ENCODE results near the gene NHLH1.

Gene NHLH1

DNA sequence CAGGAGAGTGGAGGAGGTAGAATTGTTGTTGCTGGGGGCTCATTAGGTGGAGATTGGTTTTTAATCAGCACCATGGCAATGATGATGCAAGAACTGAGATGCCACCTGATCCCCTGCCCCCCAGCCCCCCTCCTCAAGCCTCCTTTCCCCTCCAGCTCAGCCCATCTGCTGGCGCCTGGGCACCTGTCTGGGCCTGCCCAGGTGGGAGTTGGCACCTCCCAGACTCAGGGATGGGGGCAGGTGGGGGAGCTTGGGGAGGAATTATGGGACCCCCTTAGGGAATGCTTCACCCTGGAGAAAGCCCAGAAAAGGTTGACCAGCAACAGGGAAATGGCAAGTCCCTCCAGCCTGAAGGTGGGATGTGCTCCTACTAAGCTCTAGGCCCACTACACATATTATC, 1.5 kb upstream of the NHLH1 start:
- no peak overlapping the region for H3K4me3 ChIP-seq (ENCODE audit: insufficient read depth, low read depth, low read length)
- no peaks in the 10 kb centered on the region for H3K27me3 ChIP-seq (ENCODE audit: control insufficient read depth, insufficient read depth, low read length, poor library complexity, severe bottlenecking)
- H3K4me1 ChIP-seq (ENCODE audit: control insufficient read depth, insufficient read depth, low read length) = peaks cover 40% of the 10 kb centered on the region
- no peaks in the 10 kb centered on the region for H3K9me3 ChIP-seq (ENCODE audit: control insufficient read depth, low read length)
- H3K36me3 ChIP-seq (ENCODE audit: control insufficient read depth, insufficient read depth, low read length) = no peaks in the 10 kb centered on the region
- no peak overlapping the region for H3K27ac ChIP-seq (ENCODE audit: insufficient read depth, low read depth, low read length, poor library complexity, severe bottlenecking)
- 100% methylated on average over 1 of the region's 1 CpG for WGBS, 2 experiments

DNA sequence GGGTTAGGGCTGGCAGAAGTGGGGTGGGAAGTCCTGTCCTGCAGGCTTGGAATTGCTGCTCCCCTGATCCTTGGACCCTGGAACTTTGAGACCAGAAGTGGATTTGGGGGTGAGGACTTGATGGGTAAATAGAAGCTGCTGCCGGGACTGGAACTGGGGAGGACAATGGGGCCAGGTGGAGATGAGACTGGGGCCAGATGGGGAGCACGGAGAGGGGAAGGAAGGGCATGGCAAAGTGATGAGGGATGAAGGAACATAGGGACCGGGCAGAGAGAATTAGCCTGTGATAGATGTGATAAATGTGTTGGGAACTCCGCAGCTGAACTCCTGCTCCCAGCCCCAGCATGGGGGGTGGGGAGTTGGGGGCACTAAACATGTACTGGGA, 637 bp downstream of the NHLH1 start:
- Histone ChIP-seq H3K4me1 (ENCODE audit: control insufficient read depth, insufficient read depth, low read length) (peaks cover 39% of the 10 kb centered on the region), H3K9me3 (ENCODE audit: control insufficient read depth, low read length) (no peaks in the 10 kb centered on the region), H3K36me3 (ENCODE audit: control insufficient read depth, insufficient read depth, low read length) (no peaks in the 10 kb centered on the region), H3K27ac (ENCODE audit: insufficient read depth, low read depth, low read length, poor library complexity, severe bottlenecking) (no peak overlapping the region), H3K27me3 (ENCODE audit: control insufficient read depth, insufficient read depth, low read length, poor library complexity, severe bottlenecking) (no peaks in the 10 kb centered on the region), H3K4me3 (ENCODE audit: insufficient read depth, low read depth, low read length) (no peak overlapping the region)
- 90 to 94% methylated on average over 4 of the region's 4 CpGs for WGBS, 2 experiments

DNA sequence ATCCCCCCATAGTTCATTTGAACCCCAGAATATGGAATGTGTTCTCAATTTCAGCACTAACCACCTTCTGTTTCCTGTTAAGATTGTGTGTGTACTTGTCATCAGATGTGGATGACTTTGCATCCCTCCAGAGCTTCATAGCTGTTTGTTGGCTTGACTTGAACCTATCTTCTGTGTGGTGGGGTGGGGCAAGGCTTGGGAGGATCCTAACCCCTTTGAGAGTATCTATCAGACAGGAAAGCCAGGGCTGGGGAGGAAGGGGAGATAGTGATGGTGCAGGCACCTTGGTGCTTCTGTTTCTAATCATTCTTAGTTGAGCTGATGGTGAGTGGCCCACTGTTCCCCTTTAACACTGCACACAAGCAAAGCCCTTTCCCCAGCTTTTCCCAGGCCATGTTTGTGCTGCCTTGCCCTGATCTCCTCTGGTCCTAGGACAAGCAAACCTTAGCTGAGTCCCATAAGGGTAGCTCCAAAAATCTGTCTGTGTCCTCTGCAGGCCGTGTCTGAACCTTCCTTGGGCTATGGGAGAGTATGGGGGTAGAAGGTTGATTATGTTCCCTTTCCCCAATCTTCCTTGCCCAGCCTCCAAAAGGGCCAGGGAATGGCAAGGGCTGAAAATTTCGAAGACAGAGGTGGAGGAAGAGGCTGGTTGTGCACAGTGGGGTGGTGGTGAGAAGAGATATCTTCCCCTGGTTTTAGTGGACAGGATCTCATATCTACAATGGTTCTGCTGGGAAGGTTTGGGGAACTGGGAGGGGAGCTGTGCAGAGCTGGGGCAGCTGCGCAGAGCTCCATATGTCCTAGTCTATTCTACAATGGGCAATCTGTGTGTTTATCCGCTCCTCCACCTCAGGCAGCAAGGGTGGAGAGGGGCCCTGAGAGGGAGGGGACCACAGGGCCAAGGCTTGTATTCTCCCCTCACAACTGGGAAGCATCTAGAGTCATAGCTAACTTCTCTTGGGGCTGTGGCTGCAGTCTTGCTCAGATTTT, 1.4 kb downstream of the NHLH1 start:
- no peak overlapping the region for H3K27ac ChIP-seq (ENCODE audit: insufficient read depth, low read depth, low read length, poor library complexity, severe bottlenecking)
- H3K4me1 ChIP-seq (ENCODE audit: control insufficient read depth, insufficient read depth, low read length) = peaks cover 31% of the 10 kb centered on the region
- H3K36me3 ChIP-seq (ENCODE audit: control insufficient read depth, insufficient read depth, low read length) = no peaks in the 10 kb centered on the region
- H3K27me3 ChIP-seq (ENCODE audit: control insufficient read depth, insufficient read depth, low read length, poor library complexity, severe bottlenecking) = no peaks in the 10 kb centered on the region
- WGBS, 2 experiments = 93% methylated on average over 4 of the region's 4 CpGs
- H3K4me3 ChIP-seq (ENCODE audit: insufficient read depth, low read depth, low read length) = no peak overlapping the region
- no peaks in the 10 kb centered on the region for H3K9me3 ChIP-seq (ENCODE audit: control insufficient read depth, low read length)

DNA sequence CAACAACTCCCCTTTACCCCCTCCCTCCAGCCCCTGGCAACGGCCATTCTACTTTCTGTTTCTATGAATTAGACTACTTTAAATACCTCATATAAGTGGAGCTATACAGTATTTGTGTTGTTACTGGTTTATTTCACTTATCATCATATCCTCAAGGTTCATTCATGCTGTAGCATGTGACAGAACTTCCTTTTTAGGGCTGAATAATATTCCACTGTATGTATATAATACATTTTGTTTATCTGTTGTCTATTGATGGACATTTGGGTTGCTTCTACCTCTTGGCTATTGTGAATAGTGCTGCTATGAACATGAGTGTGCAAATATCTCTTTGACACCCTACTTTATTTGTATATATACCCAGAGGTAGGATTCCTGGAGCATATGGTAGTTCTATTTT, 2.2 kb downstream of the NHLH1 start:
- Histone ChIP-seq H3K36me3 (ENCODE audit: control insufficient read depth, insufficient read depth, low read length) (no peaks in the 10 kb centered on the region), H3K4me1 (ENCODE audit: control insufficient read depth, insufficient read depth, low read length) (peaks cover 28% of the 10 kb centered on the region), H3K27me3 (ENCODE audit: control insufficient read depth, insufficient read depth, low read length, poor library complexity, severe bottlenecking) (no peaks in the 10 kb centered on the region), H3K9me3 (ENCODE audit: control insufficient read depth, low read length) (no peaks in the 10 kb centered on the region), H3K27ac (ENCODE audit: insufficient read depth, low read depth, low read length, poor library complexity, severe bottlenecking) (no peak overlapping the region), H3K4me3 (ENCODE audit: insufficient read depth, low read depth, low read length) (no peak overlapping the region)
- WGBS, 2 experiments = 100% methylated on average over 1 of the region's 1 CpG; no CpG with 5 or more reads in 1 of the 2 experiments

DNA sequence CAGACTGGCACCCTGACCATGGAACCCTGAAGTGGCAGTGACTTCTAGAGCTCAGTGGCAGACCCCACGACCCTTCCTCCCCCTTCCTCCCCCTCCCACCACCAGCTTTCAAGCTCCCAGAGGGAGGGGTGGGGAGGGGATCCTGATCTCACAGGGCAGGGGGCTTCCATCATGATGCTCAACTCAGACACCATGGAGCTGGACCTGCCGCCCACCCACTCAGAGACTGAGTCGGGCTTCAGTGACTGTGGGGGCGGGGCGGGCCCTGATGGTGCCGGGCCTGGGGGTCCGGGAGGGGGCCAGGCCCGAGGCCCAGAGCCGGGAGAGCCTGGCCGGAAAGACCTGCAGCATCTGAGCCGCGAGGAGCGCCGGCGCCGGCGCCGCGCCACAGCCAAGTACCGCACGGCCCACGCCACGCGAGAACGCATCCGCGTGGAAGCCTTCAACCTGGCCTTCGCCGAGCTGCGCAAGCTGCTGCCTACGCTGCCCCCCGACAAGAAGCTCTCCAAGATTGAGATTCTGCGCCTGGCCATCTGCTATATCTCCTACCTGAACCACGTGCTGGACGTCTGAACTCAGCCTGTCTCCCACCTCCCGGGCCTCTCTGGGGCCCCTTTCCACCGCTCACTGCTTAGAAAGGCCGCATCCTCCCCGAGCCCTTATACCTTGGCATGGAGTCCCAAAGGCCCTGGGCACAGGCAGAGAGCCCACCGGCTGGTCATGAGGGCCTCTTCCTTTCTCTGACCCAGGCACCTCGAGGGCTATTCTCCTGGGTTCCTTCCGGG, 3.9 kb downstream of the NHLH1 start:
- no peak overlapping the region for H3K4me3 ChIP-seq (ENCODE audit: insufficient read depth, low read depth, low read length)
- 90 to 91% methylated on average over 41 to 42 of the region's 42 CpGs for WGBS, 2 experiments
- H3K9me3 ChIP-seq (ENCODE audit: control insufficient read depth, low read length) = no peaks in the 10 kb centered on the region
- H3K27ac ChIP-seq (ENCODE audit: insufficient read depth, low read depth, low read length, poor library complexity, severe bottlenecking) = no peak overlapping the region
- H3K36me3 ChIP-seq (ENCODE audit: control insufficient read depth, insufficient read depth, low read length) = no peaks in the 10 kb centered on the region
- no peaks in the 10 kb centered on the region for H3K27me3 ChIP-seq (ENCODE audit: control insufficient read depth, insufficient read depth, low read length, poor library complexity, severe bottlenecking)
- H3K4me1 ChIP-seq (ENCODE audit: control insufficient read depth, insufficient read depth, low read length) = peaks cover 40% of the 10 kb centered on the region

DNA sequence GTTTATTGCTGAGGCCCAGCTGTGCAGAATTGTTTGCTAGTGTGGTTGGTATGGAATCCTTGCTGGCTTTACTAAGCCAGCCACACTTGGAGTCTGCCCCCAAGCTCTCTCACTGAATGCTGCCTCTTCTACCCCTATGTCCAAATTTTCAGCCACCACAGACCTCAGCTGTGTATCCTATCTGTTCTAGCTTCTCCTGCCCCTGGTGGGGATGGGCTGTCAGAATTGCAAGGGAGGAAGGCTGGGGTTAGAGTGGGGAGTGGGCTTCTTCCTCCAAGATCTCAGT, 4.4 kb downstream of the NHLH1 start:
- Histone ChIP-seq H3K9me3 (ENCODE audit: control insufficient read depth, low read length) (no peaks in the 10 kb centered on the region), H3K27ac (ENCODE audit: insufficient read depth, low read depth, low read length, poor library complexity, severe bottlenecking) (no peak overlapping the region), H3K36me3 (ENCODE audit: control insufficient read depth, insufficient read depth, low read length) (no peaks in the 10 kb centered on the region)

DNA sequence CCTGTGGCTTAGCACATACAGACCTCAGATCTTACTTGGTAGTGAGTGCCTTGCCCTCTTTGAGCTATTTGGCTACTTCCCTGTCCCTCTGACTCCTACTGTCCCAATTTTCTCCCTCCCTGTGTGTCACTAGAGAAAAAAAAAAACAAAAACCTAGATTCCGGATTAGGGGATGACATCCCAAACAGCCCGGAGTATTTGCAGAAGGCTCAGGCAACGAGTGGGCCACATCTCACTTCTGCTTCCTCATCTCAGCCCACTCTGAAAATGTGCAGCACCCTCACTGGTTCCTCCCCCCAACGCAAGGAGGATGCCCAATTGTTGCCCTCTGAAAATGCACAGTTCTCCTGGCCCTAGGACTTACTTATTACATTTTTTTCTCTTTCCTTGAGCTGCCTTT, 4.9 kb downstream of the NHLH1 start:
- H3K9me3 ChIP-seq (ENCODE audit: control insufficient read depth, low read length) = no peaks in the 10 kb centered on the region
- H3K27me3 ChIP-seq (ENCODE audit: control insufficient read depth, insufficient read depth, low read length, poor library complexity, severe bottlenecking) = no peaks in the 10 kb centered on the region
- no peak overlapping the region for H3K27ac ChIP-seq (ENCODE audit: insufficient read depth, low read depth, low read length, poor library complexity, severe bottlenecking)
- no peaks in the 10 kb centered on the region for H3K36me3 ChIP-seq (ENCODE audit: control insufficient read depth, insufficient read depth, low read length)
- 94 to 97% methylated on average over 4 of the region's 4 CpGs for WGBS, 2 experiments
- H3K4me1 ChIP-seq (ENCODE audit: control insufficient read depth, insufficient read depth, low read length) = peaks cover 40% of the 10 kb centered on the region
- H3K4me3 ChIP-seq (ENCODE audit: insufficient read depth, low read depth, low read length) = no peak overlapping the region

More for the DNA sequence above, 4.4 kb downstream of the NHLH1 start:
- H3K4me1 ChIP-seq (ENCODE audit: control insufficient read depth, insufficient read depth, low read length) = peaks cover 41% of the 10 kb centered on the region
- H3K27me3 ChIP-seq (ENCODE audit: control insufficient read depth, insufficient read depth, low read length, poor library complexity, severe bottlenecking) = no peaks in the 10 kb centered on the region
- H3K4me3 ChIP-seq (ENCODE audit: insufficient read depth, low read depth, low read length) = no peak overlapping the region

DNA sequence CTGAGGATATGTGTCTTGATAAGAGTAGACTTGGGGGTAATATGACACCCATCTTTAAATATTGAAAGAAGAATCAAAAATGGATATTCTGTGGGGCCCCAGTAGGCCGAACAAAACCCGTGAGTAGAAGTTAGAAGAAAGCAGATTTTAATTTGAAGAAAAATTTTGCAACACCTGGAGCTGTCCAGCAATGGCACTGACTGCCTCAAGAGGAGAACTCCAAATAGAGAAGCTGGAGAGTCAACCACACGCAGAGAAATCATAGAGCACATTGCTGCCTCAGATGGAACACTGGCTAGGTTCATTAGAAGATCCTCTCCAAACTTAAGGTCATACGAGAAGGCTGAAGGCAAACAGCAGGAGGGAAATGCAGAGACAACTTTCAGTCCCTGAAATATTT, 6.8 kb downstream of the NHLH1 start:
- no peak overlapping the region for H3K27ac ChIP-seq (ENCODE audit: insufficient read depth, low read depth, low read length, poor library complexity, severe bottlenecking)
- H3K9me3 ChIP-seq (ENCODE audit: control insufficient read depth, low read length) = no peaks in the 10 kb centered on the region
- WGBS, 2 experiments = 91 to 94% methylated on average over 4 of the region's 4 CpGs
- H3K4me1 ChIP-seq (ENCODE audit: control insufficient read depth, insufficient read depth, low read length) = peaks cover 43% of the 10 kb centered on the region
- no peak overlapping the region for H3K4me3 ChIP-seq (ENCODE audit: insufficient read depth, low read depth, low read length)
- H3K27me3 ChIP-seq (ENCODE audit: control insufficient read depth, insufficient read depth, low read length, poor library complexity, severe bottlenecking) = no peaks in the 10 kb centered on the region
- H3K36me3 ChIP-seq (ENCODE audit: control insufficient read depth, insufficient read depth, low read length) = no peaks in the 10 kb centered on the region

DNA sequence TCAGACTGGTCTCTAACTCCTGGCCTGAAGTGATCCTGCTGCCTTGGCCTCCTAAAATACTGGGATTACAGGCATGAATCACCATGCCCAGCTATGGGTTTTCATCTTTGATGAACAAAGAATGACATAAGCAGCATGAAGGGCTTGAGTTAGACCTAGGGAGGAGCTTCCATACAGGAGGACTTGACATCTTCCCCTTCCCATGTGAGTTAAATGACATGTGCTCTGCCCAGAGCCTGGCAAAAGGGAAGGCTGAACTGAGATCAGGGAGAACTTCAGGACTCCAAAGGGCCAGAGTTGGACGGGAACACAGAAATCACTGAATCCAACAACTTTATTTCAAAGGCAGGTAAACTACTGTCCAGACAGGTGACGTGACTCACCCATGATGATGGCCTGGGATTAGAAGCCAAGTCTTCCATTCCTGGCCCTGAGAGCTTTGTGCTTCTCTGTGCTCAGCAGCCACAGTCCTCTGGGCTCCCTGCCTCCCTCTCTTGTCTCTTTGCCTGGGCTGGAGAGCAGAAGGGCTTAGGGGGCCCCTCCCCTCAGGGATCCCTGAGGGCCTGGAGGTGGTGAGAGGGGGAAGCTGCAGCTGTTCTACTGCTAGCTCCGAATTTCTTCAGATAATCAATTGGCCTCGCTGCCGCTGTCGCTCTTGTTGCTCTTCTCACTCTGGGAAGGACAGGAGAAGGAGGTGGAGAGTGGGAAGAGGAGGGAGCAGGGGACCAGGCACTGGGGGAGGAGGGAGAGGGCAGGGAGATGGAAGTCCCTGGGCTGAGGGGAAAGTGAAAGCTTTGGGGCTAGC, 7.6 kb downstream of the NHLH1 start:
- Histone ChIP-seq H3K36me3 (ENCODE audit: control insufficient read depth, insufficient read depth, low read length) (no peaks in the 10 kb centered on the region), H3K4me3 (ENCODE audit: insufficient read depth, low read depth, low read length) (no peak overlapping the region), H3K9me3 (ENCODE audit: control insufficient read depth, low read length) (no peaks in the 10 kb centered on the region), H3K27ac (ENCODE audit: insufficient read depth, low read depth, low read length, poor library complexity, severe bottlenecking) (peak overlapping the region; percentile 93), H3K27me3 (ENCODE audit: control insufficient read depth, insufficient read depth, low read length, poor library complexity, severe bottlenecking) (no peaks in the 10 kb centered on the region), H3K4me1 (ENCODE audit: control insufficient read depth, insufficient read depth, low read length) (peaks cover 43% of the 10 kb centered on the region)
- 27% methylated on average over 6 of the region's 6 CpGs for WGBS, 2 experiments

Data from ectodermal cell (in vitro differentiated cells).